Right lung (tissue), 5 donors: ENCODE measurements around the gene DHRS9. TPM values are rescaled to one million over a fixed set of nuclear protein-coding genes. Genes with fewer than 3 reads are reported as not detected.
"Not testable (repeated sequence)": the region's sequence is repeated elsewhere in the genome, so short reads cannot be mapped to it uniquely, and the experiment has no call there.

ENCODE experiments used
- DNase-seq, 2 donors: peaks; one replicate each; pipeline ENCODE4 v3.0.0-alpha.2; 2013
- polyA plus RNA-seq, 5 donors: library from polyadenylated mRNA; unstranded; fragments of 120-200 nt; gene quantifications; one replicate each; pipeline versions ENCODE4 v1.2.1 to v1.2.3, GENCODE V29; 2013; ENCODE audit warnings: inconsistent platforms in 1 of 5, low replicate concordance in 1 of 5; ENCODE audit not compliant: insufficient read length in 5 of 5, insufficient read depth in 1 of 5

Gene DHRS9
- polyA plus RNA-seq, 5 donors = 0.28 to 0.97 (median 0.53) TPM

DNA sequence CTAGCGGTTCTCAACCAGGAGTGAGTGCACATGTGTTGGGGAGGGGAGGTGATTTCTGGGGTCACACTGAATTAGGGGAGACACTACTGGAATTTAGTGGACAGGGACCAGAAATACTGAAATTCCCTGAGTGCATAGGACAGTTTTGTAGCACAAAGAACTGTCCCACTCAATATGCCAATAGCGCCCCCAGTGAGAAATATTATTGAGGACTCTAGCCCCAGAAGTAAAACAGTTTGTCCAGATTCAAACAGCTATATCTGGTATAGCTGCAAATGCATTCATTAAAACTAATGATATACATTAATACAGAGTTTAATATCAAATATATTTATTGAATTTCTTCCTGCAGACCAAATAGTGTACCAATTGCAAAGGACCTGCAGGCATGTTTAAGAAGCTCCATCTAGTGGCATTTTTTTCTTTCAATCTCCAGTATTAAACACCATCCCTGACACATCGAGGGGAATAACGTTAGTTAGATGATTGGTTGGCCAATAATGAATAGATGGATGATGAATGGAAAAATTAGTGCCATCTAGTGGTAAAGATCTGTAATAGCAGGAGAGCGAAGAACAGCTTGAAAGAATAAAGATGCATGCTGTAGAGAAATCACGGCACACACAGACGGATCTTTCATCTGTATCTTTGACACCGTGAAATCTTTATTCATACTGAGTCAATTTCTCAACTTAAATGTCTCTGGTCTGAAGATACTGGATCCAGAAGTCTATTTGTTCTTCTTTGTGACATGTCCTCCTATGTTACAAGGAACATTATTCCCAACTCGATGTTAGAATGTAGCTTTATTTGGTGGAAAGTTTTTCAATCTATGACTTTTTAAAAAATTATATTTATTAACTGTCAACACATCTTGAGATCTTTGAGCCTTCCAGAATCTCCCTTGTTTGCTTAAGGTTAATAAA lies 62.5 kb downstream of the DHRS9 start:
- DNase-seq = peak in 1 of 2 donors; percentile 29

DNA sequence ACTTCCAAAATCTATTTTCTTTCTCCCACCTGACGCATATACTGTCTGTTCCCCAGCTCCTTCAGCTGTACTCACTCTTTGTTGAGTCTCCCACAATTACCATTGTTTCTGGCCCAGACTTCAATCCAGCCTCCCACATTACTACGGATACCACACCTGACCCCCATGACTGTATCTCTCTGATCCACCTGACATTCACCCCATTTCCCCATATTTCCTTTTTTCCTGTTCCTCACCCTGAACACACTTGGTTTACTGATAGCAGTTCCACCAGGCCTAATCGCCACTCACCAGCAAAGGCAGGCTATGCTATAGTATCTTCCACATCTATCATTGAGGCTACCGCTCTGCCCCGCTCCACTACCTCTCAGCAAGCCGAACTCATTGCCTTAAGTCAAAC lies 64.9 kb downstream of the DHRS9 start:
- DNase-seq = not testable (repeated sequence)

DNA sequence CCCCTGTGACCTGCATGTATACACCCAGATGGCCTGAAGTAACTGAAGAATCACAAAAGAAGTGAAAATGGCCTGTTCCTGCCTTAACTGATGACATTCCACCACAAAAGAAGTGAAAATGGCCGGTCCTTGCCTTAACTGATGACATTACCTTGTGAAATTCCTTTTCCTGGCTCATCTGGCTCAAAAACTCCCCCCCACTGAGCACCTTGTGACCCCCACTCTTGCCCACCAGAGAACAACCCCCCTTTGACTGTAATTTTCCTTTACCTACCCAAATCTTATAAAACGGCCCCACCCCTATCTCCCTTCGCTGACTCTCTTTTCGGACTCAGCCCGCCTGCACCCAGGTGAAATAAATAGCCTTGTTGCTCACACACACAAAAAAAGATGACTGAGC lies 67.1 kb downstream of the DHRS9 start:
- not testable (repeated sequence) for DNase-seq

DNA sequence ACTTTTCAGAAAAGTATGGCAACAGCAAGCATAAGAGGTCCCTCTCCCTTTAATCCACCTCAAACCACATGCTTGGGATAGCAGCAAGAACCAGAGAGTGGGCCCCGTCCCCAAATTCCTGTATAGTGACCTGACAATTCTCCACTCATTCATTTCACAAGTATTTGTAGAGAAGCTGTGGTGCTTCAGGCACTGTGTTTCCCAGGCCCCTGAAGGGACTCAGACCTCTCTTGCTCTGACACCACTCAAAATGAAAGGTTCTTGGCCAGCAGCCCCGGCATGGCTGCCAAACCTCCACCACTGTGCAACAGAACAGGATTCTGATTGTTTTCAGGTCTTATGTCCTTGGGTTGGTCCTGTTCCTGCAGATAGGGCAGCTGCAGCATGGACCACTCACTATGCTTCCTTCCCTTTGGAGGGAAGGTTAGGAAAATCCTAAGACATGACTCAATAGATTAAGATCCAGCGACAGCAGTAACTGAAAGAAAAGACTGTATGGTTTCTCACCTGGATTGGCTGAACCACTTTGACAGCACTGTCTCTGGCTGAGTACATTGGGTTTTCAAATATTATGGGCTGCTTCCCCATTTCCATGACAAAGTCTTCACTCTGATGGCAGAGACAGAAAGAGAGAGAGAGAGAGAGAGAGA lies 67.6 kb downstream of the DHRS9 start:
- no peak for DNase-seq

DNA sequence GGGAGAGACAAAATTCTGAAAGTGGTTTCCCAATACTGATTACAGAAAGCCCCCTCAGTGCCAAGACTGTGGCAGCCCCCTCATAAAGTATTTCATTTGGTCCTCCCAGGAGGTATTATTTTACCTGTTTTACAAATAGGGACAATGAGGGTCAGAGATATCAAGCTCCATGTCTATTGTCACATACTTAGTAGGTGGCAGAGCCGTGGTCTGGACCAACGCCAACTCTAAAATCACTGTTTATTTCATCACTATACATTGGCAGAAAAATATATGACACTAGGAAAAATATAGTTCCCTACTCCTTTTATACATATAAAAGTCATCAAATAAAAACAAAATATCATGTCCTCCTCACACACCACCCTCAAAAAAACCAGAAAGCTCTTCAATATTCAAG lies 68.6 kb downstream of the DHRS9 start:
- DNase-seq = no peak

DNA sequence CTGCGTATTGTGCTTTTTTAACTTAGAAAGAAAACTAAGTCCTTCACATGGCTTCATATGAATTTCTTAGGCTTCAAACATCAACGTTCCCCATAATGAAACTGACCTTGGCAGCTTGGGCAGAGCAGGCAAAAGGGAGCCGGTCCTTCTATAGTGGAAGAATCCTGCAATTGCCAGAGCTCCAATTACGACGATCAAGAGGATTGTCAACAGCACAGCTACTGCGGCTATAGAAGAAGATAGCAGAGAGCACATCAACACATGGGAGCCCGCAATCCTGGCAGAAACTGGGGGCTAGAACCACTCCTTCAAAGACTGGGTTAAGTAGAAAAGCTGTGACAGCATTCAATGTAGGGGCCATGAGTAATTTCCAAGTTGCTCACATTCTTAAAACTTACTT lies 69.8 kb downstream of the DHRS9 start:
- no peak for DNase-seq

DNA sequence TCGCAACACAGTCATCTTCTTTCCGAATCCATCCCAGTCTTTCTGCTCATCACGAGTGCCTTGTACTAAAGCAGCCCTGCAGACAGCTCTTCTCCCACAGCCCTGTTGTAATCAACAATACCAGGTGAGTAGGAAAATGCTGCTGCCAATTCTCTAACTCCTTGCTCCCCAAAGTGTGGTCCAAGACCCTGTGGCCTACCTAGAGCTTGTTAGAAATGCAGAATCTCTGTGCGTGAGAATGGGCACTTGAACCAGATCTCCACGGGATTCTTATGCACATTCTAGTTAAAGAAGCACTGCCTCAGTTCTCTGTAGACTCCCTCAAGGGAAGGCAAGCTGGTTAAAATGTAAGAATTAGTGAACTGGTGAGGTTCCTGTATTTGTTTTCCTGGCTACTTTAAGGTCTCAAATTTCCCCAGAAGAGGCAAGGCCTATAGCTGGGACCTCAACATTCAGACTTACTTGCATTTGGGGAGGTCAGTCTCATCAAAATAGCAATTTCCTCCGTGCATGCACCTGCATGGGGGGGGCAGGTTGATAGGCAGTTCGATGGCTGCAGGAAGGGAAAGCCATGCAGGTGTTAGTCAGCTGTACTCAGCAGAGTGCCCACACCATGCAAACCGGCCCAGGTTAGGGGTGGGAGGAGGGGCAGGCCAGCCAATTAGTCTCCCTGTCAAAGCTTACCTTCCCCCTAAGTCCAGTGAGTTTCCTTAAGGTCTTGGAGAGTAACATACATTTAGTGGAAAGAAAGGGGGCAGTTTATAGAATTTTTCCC lies 70.8 kb downstream of the DHRS9 start:
- no peak for DNase-seq

DNA sequence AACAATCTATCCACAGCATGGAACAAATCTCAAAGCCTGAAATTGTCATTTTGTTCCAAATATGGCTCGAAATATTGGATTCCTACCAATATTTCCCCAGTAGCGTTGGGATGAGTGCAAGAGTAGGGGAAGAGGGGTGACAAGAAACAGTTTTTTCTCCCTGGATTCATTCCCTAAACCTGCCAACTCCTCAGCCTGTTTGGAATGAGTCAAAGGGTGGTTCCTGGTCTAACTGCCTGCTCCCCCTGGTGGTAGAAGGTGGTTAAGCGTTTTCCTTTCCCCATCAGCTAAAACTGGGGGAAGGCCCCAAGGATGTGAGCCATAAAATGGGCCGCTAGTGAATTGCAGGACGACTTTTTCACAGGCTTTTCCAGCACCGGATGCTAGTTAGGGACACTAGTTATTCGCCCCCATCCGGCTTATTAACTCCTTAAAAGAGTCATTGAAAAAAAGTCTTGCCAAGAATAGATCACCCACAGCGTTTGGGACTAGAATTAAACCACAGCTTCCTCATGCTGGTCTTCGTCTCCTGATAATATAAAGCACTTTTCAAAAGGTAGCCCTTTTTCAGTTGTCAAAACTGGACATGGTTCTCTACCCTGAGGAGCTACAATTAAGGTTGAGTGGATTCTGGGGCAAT lies 72.5 kb downstream of the DHRS9 start:
- peak in 1 of 2 donors; percentile 12 for DNase-seq

DNA sequence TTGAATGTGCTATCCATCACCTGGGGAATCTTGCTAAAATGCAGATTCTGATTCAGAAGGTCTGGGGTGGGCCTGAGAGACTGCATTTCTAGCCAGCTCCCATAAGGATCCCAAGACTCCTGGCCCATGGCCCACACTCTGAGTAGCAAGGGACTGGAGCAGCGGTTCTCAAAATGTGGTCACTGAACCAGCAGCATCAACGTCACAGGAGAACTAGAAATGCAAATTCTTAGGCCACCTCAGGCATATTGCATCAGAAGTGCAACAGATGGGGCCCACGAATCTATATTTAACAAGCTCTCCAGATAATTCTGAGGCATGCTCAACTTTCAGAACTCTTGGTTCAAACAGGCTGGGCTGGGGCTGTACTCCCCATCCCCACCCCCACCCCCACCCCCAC lies 74.6 kb downstream of the DHRS9 start:
- no peak for DNase-seq

Other genes starting within 250 kb of the DHRS9 start
- gene SPC25, start 179.1 kb upstream of the DHRS9 start, polyA plus RNA-seq = 10 to 100 TPM; 10.3 to 32.6 (median 21.0) TPM
- gene G6PC2, start 168.3 kb upstream of the DHRS9 start, polyA plus RNA-seq = under 1 TPM in 2 of 5 donors, not detected in 3; 0.09 to 0.19 TPM
- gene ABCB11, start 38.2 kb upstream of the DHRS9 start, polyA plus RNA-seq = under 1 TPM in 3 of 5 donors, not detected in 2; 0.03 to 0.21 (median 0.14) TPM